ENCODE measurements around the gene DNAJC5.

DNA sequence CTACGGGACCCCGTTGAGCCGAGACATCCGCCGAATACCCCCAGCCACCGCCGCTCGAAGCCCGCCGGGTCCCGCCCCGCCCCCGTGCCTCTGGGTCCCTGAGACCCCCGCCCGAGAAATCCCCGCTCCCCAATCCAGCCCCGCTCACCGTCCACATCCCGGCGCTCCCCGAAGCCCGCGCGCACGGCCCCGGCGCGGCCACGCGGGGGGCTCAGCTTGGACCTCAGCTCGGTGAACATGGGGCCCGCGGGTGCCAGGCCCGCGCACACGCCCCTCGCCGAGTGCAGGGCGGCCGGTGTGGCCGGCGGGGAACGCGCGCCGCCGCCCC lies 84.3 kb downstream of the DNAJC5 start:
- TF ChIP-seq ADNP (tag; IDR thresholded peaks at IDR 0.05) (no peak), YY1 (IDR thresholded peaks at IDR 0.05; ENCODE audit: borderline replicate concordance in 1 of 3, control insufficient read depth in 1 of 3, extremely low read depth in 1 of 3, insufficient read depth in 3 of 3, insufficient read length in 1 of 3, insufficient replicate concordance in 2 of 3, low read depth in 1 of 3, low read length in 2 of 3) (no peak), NR2C1 (IDR thresholded peaks at IDR 0.05) (no peak), NR2C1 (tag; IDR thresholded peaks at IDR 0.05) (no peak), NFE2 (IDR thresholded peaks at IDR 0.05; ENCODE audit: low read depth) (no peak), JUN (IDR thresholded peaks at IDR 0.05; ENCODE audit: borderline replicate concordance, low read depth, low read length) (no peak), JUN (CRISPR knock-in tag; IDR thresholded peaks at IDR 0.05; ENCODE audit: borderline replicate concordance) (no peak), ZNF253 (CRISPR knock-in tag; conservative IDR thresholded peaks at IDR 0.05) (no peak), POLR2AphosphoS5 (IDR thresholded peaks at IDR 0.05; ENCODE audit: control insufficient read depth, insufficient read depth, low read depth, low read length) (no peak)
- TF ChIP-seq, protein P1, sequence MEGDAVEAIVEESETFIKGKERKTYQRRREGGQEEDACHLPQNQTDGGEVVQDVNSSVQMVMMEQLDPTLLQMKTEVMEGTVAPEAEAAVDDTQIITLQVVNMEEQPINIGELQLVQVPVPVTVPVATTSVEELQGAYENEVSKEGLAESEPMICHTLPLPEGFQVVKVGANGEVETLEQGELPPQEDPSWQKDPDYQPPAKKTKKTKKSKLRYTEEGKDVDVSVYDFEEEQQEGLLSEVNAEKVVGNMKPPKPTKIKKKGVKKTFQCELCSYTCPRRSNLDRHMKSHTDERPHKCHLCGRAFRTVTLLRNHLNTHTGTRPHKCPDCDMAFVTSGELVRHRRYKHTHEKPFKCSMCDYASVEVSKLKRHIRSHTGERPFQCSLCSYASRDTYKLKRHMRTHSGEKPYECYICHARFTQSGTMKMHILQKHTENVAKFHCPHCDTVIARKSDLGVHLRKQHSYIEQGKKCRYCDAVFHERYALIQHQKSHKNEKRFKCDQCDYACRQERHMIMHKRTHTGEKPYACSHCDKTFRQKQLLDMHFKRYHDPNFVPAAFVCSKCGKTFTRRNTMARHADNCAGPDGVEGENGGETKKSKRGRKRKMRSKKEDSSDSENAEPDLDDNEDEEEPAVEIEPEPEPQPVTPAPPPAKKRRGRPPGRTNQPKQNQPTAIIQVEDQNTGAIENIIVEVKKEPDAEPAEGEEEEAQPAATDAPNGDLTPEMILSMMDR (IDR thresholded peaks at IDR 0.05 in 2 of 3, conservative IDR thresholded peaks at IDR 0.05 in 1 of 3; ENCODE audit: insufficient read depth in 2 of 3, low read depth in 1 of 3, low read length in 3 of 3), result no peak
